ENCODE data around the gene PLCB4.

The PLCB4 gene

DNA sequence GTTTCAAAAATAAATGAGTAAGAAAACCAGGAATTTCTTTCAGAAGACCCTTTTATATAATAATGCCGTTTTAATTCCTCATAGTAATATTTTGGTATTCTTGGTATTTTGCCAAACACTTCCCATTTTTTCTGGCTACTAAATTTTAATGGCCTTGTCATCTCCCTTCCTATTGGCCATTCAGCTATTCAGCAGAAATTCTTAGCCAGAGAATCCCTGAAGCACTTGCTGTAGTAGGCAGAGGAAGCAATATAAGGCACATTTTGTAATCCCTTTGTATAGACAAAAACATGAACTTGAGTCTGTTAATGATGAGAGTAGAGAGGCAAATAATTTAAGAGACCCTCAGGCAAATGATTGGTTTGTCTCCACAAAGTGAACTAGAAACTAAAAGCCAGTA, 327.1 kb downstream of the PLCB4 start:
- H3K4me3 ChIP-seq (ENCODE audit: insufficient read depth, low read length, poor library complexity, severe bottlenecking) = no peak overlapping the region
- TF ChIP-seq, protein P1, sequence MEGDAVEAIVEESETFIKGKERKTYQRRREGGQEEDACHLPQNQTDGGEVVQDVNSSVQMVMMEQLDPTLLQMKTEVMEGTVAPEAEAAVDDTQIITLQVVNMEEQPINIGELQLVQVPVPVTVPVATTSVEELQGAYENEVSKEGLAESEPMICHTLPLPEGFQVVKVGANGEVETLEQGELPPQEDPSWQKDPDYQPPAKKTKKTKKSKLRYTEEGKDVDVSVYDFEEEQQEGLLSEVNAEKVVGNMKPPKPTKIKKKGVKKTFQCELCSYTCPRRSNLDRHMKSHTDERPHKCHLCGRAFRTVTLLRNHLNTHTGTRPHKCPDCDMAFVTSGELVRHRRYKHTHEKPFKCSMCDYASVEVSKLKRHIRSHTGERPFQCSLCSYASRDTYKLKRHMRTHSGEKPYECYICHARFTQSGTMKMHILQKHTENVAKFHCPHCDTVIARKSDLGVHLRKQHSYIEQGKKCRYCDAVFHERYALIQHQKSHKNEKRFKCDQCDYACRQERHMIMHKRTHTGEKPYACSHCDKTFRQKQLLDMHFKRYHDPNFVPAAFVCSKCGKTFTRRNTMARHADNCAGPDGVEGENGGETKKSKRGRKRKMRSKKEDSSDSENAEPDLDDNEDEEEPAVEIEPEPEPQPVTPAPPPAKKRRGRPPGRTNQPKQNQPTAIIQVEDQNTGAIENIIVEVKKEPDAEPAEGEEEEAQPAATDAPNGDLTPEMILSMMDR (IDR thresholded peaks at IDR 0.05; ENCODE audit: insufficient read depth, low read length, poor library complexity, severe bottlenecking) = no peak
- no peak for TF ChIP-seq EZH2phosphoT487 (conservative IDR thresholded peaks at IDR 0.05; ENCODE audit: low read length)

DNA sequence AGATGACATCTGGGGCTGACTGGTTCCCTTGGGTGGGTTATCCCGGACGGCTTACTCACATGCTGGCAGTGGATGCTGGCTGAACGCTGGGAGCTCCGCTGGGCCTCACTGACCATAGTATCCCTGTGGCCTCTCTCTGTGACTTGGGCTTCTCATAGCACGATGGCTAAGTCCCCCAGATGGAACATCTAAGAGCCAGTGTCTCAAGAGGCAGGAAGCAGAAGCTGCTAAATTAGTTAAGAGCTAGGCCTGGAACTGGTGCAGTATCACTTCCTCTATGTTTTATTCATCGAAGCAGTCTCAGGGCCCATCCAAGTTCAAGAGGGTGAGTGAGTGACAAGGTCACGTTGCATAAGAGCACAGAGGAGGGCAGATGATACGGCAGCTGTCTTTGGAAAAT, 329.0 kb downstream of the PLCB4 start:
- no peak overlapping the region for H3K4me2 ChIP-seq (ENCODE audit: low read depth, low read length, poor library complexity, severe bottlenecking)
- H3K27me3 ChIP-seq (ENCODE audit: low read length) = no peaks in the 10 kb centered on the region
- H3K9ac ChIP-seq (ENCODE audit: low read length) = no peak overlapping the region
- no peaks in the 10 kb centered on the region for H4K20me1 ChIP-seq (ENCODE audit: low read depth, low read length)
- no peaks in the 10 kb centered on the region for H3K36me3 ChIP-seq (ENCODE audit: low read length)
- no peak overlapping the region for H3K27ac ChIP-seq (ENCODE audit: low read depth, low read length)
- H3K4me3 ChIP-seq (ENCODE audit: insufficient read depth, low read length, poor library complexity, severe bottlenecking) = no peak overlapping the region
- no peaks in the 10 kb centered on the region for H3K9me3 ChIP-seq (ENCODE audit: insufficient read depth, low read length)
- no peaks in the 10 kb centered on the region for H3F3A ChIP-seq (ENCODE audit: insufficient read depth)
- H3K79me2 ChIP-seq (ENCODE audit: insufficient read depth, low read length) = no peaks in the 10 kb centered on the region
- TF ChIP-seq, protein P1 (IDR thresholded peaks at IDR 0.05; ENCODE audit: insufficient read depth, low read length, poor library complexity, severe bottlenecking) = no peak
- no peak for TF ChIP-seq EZH2phosphoT487 (conservative IDR thresholded peaks at IDR 0.05; ENCODE audit: low read length)
- no peaks in the 10 kb centered on the region for H3K9me2 ChIP-seq (replicated peaks; ENCODE audit: insufficient read depth, low read length)
- H2AFZ ChIP-seq (ENCODE audit: low read depth, low read length, severe bottlenecking) = no peak overlapping the region

More for the DNA sequence above, 327.1 kb downstream of the PLCB4 start:
- Histone ChIP-seq H3K9me3 (ENCODE audit: insufficient read depth, low read length) (no peaks in the 10 kb centered on the region), H4K20me1 (ENCODE audit: low read depth, low read length) (no peaks in the 10 kb centered on the region), H3K9me2 (replicated peaks; ENCODE audit: insufficient read depth, low read length) (no peaks in the 10 kb centered on the region), H2AFZ (ENCODE audit: low read depth, low read length, severe bottlenecking) (no peak overlapping the region), H3K27me3 (ENCODE audit: low read length) (no peaks in the 10 kb centered on the region), H3K4me2 (ENCODE audit: low read depth, low read length, poor library complexity, severe bottlenecking) (no peak overlapping the region), H3K36me3 (ENCODE audit: low read length) (no peaks in the 10 kb centered on the region), H3K79me2 (ENCODE audit: insufficient read depth, low read length) (no peaks in the 10 kb centered on the region), H3K27ac (ENCODE audit: low read depth, low read length) (no peak overlapping the region), H3K9ac (ENCODE audit: low read length) (no peak overlapping the region), H3F3A (ENCODE audit: insufficient read depth) (no peaks in the 10 kb centered on the region)

- Histone ChIP-seq H3K27me3 (ENCODE audit: low read length) (no peaks in the 10 kb centered on the region), H3K27ac (ENCODE audit: low read depth, low read length) (no peak overlapping the region), H3K9me3 (ENCODE audit: insufficient read depth, low read length) (no peaks in the 10 kb centered on the region), H3K4me2 (ENCODE audit: low read depth, low read length, poor library complexity, severe bottlenecking) (no peak overlapping the region), H4K20me1 (ENCODE audit: low read depth, low read length) (no peaks in the 10 kb centered on the region), H3K4me3 (ENCODE audit: insufficient read depth, low read length, poor library complexity, severe bottlenecking) (no peak overlapping the region), H2AFZ (ENCODE audit: low read depth, low read length, severe bottlenecking) (no peak overlapping the region), H3K9me2 (replicated peaks; ENCODE audit: insufficient read depth, low read length) (no peaks in the 10 kb centered on the region), H3K36me3 (ENCODE audit: low read length) (no peaks in the 10 kb centered on the region), H3K9ac (ENCODE audit: low read length) (no peak overlapping the region), H3K79me2 (ENCODE audit: insufficient read depth, low read length) (no peaks in the 10 kb centered on the region), H3F3A (ENCODE audit: insufficient read depth) (no peaks in the 10 kb centered on the region)
- TF ChIP-seq, protein P1 (IDR thresholded peaks at IDR 0.05; ENCODE audit: insufficient read depth, low read length, poor library complexity, severe bottlenecking) = no peak
- no peak for TF ChIP-seq EZH2phosphoT487 (conservative IDR thresholded peaks at IDR 0.05; ENCODE audit: low read length)
Measured at GRCh38 chr20:9398882-9399281, 330.0 kb downstream of the PLCB4 start.

Measured in SU-DHL-6 (cell line).